ENCODE results near the gene ROR2.

DNA sequence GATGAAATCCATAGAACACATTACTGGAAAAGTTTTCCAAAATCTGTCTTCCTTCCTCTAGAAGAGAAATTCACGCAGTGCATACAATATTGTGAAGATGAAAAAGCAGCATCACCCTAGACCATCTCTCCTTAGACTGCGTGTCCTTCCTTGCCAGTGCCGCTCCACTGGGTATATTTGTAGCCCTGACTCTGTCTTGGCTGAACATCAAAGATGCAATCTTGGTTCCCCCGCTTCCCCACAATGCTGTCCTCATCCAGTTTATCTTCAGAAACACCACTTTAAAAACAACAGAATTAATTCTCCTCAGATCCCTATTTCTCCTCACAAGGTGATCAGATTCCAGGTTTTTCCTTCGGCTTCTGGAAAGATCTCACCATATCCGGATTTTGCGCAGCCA is 53.9 kb downstream of the ROR2 start:
- TF ChIP-seq POLR2A (IDR thresholded peaks at IDR 0.05; ENCODE audit: low read depth, low read length) (no peak), POLR2AphosphoS5 (IDR thresholded peaks at IDR 0.05; ENCODE audit: low read depth, low read length) (no peak), TAF1 (IDR thresholded peaks at IDR 0.05; ENCODE audit: borderline replicate concordance, low read depth, low read length) (no peak)

Data from GM12892 (cell line).